ENCODE results near the gene RAPGEF6.
"Not testable (repeated sequence)": the region's sequence is repeated elsewhere in the genome, so short reads cannot be mapped to it uniquely, and the experiment has no call there.

Gene RAPGEF6

DNA sequence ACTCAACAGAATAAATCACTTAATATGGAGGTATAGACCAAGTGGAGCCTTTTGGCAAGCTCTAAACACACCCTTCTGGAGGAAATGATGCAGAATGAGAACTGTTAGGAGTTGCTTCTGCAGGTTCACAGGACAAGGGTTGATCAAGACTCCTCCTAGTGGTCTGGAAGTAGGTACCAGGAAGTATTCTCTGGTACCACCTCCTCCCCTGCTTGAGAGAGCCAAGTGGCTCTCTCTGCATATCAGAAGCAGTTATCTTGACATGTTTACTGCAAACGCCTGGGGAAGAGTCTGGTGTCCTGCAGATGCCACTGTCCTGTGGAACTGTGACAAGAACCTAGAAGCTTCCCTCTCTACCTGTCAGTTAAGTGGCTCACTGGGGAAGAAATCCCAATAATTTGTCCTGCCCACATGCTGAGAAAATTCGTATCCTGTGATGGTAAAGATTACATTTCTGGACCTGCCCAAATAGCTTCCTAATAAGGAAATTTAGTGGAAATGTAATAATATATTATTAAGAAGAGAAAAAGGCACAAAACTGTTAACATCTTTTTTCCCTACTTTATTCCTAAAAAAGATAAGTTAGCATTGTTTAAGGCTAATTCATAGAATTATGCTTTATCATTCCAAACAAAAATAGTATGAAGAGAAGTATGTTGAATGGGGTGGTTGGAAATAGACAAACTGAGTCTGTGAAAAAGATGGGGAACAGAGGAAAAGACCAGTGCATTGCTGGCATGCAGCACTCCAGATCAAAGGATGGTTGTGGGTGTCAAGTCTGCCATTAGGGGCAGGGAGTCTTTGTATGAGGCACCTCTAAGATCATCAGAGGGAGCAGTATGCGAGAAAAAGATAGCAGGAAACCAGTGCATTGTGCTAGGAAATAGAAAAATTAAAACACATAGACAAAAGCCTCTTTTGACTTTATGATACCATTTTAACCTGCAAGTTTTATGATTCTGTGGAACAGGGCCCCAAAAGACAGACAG, 252.3 kb downstream of the RAPGEF6 start:
- DNase-seq = peak in 1 of 14 donors; percentile 23

DNA sequence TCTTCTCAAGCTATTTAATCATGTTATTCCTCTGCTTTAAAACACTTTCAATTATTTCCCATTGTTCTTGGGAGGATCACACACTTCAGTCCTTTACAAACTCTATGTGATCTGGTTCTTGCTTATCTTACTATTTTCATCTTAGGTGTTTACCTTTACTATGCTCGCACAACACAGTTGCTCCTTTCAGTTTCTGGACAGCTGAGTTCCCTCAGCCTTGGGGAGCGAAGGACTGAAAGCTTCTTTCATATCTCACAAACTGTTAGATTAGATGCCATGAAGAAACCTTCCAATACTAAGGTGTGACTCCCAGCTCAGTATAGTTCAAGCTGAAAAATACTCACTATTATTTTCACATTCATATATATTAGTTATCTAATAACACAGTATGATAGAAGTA, 253.3 kb downstream of the RAPGEF6 start:
- no peak for DNase-seq

DNA sequence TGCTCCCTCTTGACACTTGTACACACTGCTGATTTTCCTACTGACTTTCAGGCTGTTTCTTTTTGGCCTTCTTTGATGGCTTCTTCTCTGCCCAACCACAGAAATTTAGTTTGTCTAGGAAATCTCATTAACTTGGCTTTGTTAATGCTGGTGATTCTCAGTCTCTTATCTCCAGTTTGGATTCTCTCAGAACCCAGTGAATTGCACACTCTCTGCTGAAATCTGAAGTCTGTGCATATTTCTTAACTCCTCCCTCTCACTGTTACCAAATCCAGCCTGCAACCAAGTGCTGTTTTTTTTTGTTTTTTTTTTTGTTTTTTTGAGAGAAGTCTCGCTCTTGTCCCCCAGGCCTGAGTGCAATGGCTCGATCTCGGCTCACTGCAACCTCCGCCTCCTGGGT, 254.0 kb downstream of the RAPGEF6 start:
- DNase-seq = no peak

DNA sequence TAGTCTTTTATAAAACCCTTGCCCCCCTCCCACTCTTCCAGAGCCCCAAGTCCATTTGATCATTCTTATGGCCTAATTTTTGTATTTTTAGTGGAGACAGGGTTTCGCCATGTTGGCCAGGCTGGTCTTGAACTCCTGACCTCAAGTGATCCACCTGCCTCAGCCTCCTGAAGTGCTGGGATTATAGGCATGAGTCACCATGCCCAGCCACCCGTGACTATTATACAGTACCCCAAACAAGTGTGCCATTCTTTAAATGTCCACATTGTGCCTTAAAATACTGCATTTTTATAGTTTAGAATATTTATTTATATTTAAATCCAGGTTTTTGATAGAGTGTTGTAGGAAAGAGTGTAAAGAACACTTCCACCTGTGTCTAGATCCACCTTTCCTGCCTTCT, 254.8 kb downstream of the RAPGEF6 start:
- DNase-seq = not testable (repeated sequence)

DNA sequence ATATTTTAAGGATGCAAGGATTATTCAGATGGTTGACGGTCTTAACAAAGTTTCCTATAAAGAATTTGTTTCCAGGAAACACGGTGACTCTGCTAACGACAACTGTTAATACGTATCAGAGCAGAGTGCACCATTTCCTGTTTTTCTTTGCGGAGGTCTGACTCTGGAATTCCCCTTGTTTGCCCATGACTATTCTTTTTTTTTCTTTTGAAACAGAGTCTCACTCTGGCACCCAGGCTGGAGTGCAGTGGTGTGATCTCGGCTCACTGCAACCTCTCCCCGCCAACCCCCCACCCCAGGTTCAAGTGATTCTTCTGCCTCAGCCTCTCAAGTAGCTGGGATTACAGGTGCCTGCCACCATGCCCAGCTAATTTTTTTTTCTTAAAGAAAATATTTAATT, 255.3 kb downstream of the RAPGEF6 start:
- no peak for DNase-seq

DNA sequence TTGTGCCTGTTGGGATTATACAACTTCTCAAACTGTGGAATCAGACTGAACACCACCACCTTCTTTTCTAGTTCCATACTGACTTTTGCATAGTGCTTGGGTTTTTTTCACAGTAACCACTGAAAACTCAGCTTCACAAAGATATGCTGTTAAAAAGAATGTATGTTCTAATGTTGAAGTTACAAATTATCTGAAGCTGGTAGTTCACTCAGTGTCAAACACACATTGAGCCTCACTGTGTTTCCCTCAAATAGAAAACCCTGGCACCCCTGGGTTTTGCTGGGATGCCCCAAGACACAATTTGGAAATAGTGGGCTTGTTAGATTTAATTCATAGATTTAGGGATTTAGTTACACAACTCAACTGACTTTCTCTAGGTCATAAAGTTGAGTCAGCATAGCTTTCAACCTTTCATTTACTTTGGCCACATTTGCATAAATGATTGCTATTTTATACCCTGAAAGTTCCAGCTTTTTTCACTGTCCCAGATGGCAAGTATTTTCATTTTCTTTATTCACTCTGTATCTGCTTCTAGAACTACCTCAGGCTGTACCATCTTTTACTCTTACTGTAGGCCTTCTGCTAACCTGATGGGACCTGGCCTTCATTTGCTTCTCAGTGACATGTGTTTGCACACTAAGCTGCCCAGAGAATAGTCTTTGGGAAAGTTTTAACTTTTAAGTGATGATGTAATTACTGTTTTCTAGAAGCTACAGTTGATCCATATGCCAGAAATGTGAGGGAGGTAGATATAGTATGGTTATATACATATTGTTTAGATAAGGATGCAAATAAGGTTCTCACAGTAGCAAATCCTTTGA, 256.1 kb downstream of the RAPGEF6 start:
- DNase-seq = no peak

DNA sequence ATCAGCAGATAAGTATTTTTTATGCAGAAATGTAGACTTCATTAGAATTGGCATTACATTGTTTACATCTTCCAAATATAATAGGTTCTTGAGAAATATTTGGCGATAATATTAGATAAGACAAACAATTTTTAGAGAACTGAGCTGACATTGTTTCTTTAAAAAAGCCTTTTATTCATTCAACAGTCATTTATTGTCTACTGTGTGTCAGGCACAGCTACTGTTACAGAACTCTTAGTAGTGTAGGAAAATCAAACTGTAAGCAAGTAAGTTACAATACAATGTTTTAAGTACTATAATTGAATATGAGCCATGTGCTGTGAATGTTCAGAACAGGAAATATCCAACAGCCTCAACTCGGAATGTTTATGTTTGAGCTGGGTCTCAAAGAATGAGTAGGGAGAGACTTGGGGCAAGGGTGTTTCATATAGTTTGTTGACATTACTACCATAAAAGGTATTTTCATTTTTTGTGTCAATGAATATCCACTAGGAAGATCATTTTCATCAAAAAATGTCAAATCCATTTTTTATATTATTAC, 257.2 kb downstream of the RAPGEF6 start:
- DNase-seq = no peak

DNA sequence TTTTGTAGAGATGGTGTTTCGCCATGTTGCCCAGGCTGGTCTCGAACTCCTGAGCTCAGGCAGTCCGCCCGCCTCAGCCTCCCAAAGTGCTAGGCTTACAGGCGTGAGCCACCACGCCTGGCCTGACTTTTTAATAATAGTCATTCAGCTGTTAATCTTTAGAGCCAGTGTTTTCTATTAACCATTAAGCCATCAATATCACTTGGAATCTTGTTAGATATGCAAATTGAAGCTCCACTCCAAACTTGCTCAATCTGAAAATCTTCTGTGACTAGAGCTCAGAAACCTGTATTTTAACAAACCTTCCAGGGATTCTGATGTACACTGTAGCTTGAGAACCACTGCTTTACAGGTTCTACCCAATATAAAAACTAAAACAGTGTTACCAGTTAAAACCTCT, 257.7 kb downstream of the RAPGEF6 start:
- no peak for DNase-seq

DNA sequence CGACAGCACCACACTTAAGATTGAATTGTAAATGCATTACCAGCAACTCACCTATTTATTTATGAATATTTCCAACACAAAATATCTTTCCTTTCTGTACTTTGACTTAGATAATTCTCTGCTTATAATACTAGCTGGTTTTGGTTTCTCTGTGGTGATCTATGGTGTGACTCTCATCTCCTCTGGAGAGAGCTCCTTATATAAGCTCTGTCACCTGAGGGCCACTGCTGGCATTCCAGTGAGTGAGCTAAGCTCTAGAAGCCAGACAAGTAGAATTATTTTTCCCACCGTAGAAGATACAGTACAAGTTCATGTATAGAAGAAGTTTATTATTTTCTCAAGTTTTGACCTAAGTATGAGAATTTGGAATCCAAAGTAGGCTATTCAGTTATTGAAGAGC, 259.7 kb downstream of the RAPGEF6 start:
- no peak for DNase-seq

Measured in C1 segment of cervical spinal cord (tissue), 14 donors.